Measurements from ENCODE around the gene SLC35A3. TPM values are rescaled to one million over a fixed set of nuclear protein-coding genes. Genes with fewer than 3 reads are reported as not detected.

The SLC35A3 gene
- total and polyA plus RNA-seq, 4 donors, result 10.8 to 53.8 (median 29.6) TPM

DNA sequence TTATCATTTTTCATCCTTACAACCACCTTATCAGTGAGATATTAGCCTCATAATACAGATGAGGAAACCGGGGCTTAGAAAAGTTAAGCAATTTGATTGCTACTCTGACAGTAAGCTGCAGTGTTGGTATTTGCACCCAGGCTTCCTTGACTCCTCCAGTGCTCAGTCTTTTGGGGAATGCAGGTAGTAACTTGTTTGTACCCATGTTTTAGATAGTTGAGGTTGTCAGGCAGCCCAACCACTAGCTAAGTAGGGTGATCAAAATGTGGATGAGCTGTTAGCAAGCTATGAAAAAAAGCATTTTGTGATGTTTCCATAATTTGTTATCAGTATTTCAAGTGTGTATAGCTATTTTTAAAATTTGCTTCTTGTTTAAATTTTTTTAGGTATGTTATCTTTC is 82.1 kb downstream of the SLC35A3 start:
- Histone ChIP-seq H3K4me1 (ENCODE audit: control insufficient read depth in 5 of 5, insufficient read depth in 5 of 5, low read length in 5 of 5) (peaks cover 0 to 10% (median 0%) of the 10 kb centered on the region in 5 donors), H3K9me3 (ENCODE audit: control insufficient read depth in 4 of 4, insufficient read depth in 3 of 4, low read length in 3 of 4) (no peaks in the 10 kb centered on the region), H3K27ac (ENCODE audit: low read depth in 1 of 2, low read length in 1 of 2) (no peak overlapping the region), H3K4me3 (no peak overlapping the region), H3K36me3 (ENCODE audit: control insufficient read depth in 4 of 4, insufficient read depth in 4 of 4, low read length in 4 of 4) (peaks cover 0 to 7% (median 3%) of the 10 kb centered on the region in 4 donors), H3K9ac (ENCODE audit: insufficient read depth in 1 of 2, low read length in 2 of 2) (no peak overlapping the region), H3K27me3 (ENCODE audit: control insufficient read depth in 3 of 3, insufficient read depth in 3 of 3, low read length in 2 of 3) (no peaks in the 10 kb centered on the region)
- no peak for ATAC-seq (ENCODE audit: insufficient read depth, low FRiP score)
- 48 to 60% methylated on average over 1 of the region's 1 CpG for WGBS, 2 donors
- TF ChIP-seq, protein P1, sequence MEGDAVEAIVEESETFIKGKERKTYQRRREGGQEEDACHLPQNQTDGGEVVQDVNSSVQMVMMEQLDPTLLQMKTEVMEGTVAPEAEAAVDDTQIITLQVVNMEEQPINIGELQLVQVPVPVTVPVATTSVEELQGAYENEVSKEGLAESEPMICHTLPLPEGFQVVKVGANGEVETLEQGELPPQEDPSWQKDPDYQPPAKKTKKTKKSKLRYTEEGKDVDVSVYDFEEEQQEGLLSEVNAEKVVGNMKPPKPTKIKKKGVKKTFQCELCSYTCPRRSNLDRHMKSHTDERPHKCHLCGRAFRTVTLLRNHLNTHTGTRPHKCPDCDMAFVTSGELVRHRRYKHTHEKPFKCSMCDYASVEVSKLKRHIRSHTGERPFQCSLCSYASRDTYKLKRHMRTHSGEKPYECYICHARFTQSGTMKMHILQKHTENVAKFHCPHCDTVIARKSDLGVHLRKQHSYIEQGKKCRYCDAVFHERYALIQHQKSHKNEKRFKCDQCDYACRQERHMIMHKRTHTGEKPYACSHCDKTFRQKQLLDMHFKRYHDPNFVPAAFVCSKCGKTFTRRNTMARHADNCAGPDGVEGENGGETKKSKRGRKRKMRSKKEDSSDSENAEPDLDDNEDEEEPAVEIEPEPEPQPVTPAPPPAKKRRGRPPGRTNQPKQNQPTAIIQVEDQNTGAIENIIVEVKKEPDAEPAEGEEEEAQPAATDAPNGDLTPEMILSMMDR (IDR thresholded peaks at IDR 0.05; ENCODE audit: control extremely low read depth, extremely low read depth), result no peak
- DNase-seq, result no peak

DNA sequence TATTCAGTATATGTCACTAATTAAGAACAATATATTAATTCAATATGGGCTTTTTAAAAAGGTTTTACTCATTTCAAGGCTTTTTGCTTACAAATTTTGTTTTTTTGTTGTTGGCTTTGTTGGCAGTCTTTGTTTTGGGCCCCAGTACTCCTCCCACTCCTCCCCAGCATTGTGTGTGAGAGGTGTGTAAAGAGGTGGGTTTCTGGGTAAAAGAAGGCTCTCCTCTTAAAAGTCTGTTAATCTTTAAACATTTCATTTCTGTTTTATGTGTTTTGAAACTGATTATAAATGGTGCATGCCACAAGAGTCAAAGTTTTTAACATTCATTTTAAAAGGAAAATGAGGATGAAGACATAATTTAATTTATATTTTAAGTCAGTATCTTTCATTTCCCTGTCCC is 83.3 kb downstream of the SLC35A3 start:
- no peak overlapping the region for H3K4me3 ChIP-seq
- H3K27me3 ChIP-seq (ENCODE audit: control insufficient read depth in 3 of 3, insufficient read depth in 3 of 3, low read length in 2 of 3), result no peaks in the 10 kb centered on the region
- TF ChIP-seq, protein P1 (IDR thresholded peaks at IDR 0.05; ENCODE audit: control extremely low read depth, extremely low read depth), result no peak
- H3K27ac ChIP-seq (ENCODE audit: low read depth in 1 of 2, low read length in 1 of 2), result no peak overlapping the region
- H3K9ac ChIP-seq (ENCODE audit: insufficient read depth in 1 of 2, low read length in 2 of 2), result no peak overlapping the region
- no peak for DNase-seq
- H3K4me1 ChIP-seq (ENCODE audit: control insufficient read depth in 5 of 5, insufficient read depth in 5 of 5, low read length in 5 of 5), result peaks cover 0 to 10% (median 0%) of the 10 kb centered on the region in 5 donors
- ATAC-seq (ENCODE audit: insufficient read depth, low FRiP score), result no peak
- no peaks in the 10 kb centered on the region for H3K9me3 ChIP-seq (ENCODE audit: control insufficient read depth in 4 of 4, insufficient read depth in 3 of 4, low read length in 3 of 4)
- H3K36me3 ChIP-seq (ENCODE audit: control insufficient read depth in 4 of 4, insufficient read depth in 4 of 4, low read length in 4 of 4), result peaks cover 0 to 7% (median 5%) of the 10 kb centered on the region in 4 donors

DNA sequence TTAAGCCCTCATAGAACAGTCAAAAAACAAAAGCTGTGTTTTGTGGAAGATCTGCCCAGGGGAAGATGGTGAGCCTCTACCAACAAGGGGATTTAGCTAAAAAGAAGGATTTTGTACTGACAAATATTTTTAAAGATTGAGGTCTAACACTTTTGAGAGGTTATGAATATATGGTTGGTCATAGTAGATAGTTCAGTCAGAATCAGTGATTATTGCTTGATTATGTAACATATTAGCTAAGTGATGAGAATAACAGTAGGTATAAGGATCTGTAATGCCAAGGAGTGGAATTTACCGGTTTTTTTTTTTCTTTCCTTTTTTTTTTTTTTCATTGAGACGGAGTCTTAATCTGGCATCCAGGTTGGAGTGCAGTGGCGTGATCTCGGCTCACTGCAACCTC is 83.9 kb downstream of the SLC35A3 start:
- TF ChIP-seq, protein P1 (IDR thresholded peaks at IDR 0.05; ENCODE audit: control extremely low read depth, extremely low read depth), result no peak
- H3K27ac ChIP-seq (ENCODE audit: low read depth in 1 of 2, low read length in 1 of 2), result no peak overlapping the region
- WGBS, 2 donors, result 94 to 98% methylated on average over 4 of the region's 4 CpGs
- DNase-seq, result no peak
- H3K9ac ChIP-seq (ENCODE audit: insufficient read depth in 1 of 2, low read length in 2 of 2), result no peak overlapping the region
- no peaks in the 10 kb centered on the region for H3K27me3 ChIP-seq (ENCODE audit: control insufficient read depth in 3 of 3, insufficient read depth in 3 of 3, low read length in 2 of 3)
- H3K4me3 ChIP-seq, result no peak overlapping the region
- no peak for ATAC-seq (ENCODE audit: insufficient read depth, low FRiP score)
- H3K9me3 ChIP-seq (ENCODE audit: control insufficient read depth in 4 of 4, insufficient read depth in 3 of 4, low read length in 3 of 4), result no peaks in the 10 kb centered on the region
- peaks cover 0 to 6% (median 0%) of the 10 kb centered on the region in 5 donors for H3K4me1 ChIP-seq (ENCODE audit: control insufficient read depth in 5 of 5, insufficient read depth in 5 of 5, low read length in 5 of 5)
- H3K36me3 ChIP-seq (ENCODE audit: control insufficient read depth in 4 of 4, insufficient read depth in 4 of 4, low read length in 4 of 4), result peaks cover 0 to 12% (median 5%) of the 10 kb centered on the region in 4 donors

DNA sequence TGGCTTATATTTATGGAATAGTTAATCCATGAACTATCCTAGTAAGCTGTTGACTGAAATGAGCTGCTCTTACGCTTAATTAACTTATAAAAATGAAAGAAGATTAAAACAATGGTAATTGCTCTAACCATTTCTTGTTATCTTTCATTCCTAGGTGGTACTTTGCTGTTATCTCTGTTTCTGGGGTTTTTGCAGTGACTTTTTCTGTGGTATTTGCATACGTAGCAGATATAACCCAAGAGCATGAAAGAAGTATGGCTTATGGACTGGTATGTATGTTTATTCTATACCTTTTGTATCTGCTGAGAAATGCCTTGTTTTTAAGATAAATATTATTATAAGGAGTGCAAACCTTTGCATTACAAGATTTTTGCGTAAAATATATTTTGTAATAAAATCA is 91.9 kb downstream of the SLC35A3 start:
- Histone ChIP-seq H3K9ac (ENCODE audit: insufficient read depth in 1 of 2, low read length in 2 of 2) (no peak overlapping the region), H3K4me1 (ENCODE audit: control insufficient read depth in 5 of 5, insufficient read depth in 5 of 5, low read length in 5 of 5) (peaks cover 0 to 10% (median 0%) of the 10 kb centered on the region in 5 donors), H3K36me3 (ENCODE audit: control insufficient read depth in 4 of 4, insufficient read depth in 4 of 4, low read length in 4 of 4) (peaks cover 12 to 28% (median 20%) of the 10 kb centered on the region in 4 donors), H3K9me3 (ENCODE audit: control insufficient read depth in 4 of 4, insufficient read depth in 3 of 4, low read length in 3 of 4) (no peaks in the 10 kb centered on the region), H3K4me3 (no peak overlapping the region), H3K27ac (ENCODE audit: low read depth in 1 of 2, low read length in 1 of 2) (no peak overlapping the region), H3K27me3 (ENCODE audit: control insufficient read depth in 3 of 3, insufficient read depth in 3 of 3, low read length in 2 of 3) (no peaks in the 10 kb centered on the region)
- TF ChIP-seq, protein P1 (IDR thresholded peaks at IDR 0.05; ENCODE audit: control extremely low read depth, extremely low read depth), result no peak
- 96 to 98% methylated on average over 3 of the region's 3 CpGs for WGBS, 2 donors
- ATAC-seq (ENCODE audit: insufficient read depth, low FRiP score) (no peak), DNase-seq (no peak)

All from lung (tissue), 12 donors.